Muscle of back (tissue), 13 donors: ENCODE data around the gene LUC7L3. TPM values are rescaled to one million over a fixed set of nuclear protein-coding genes. Genes with fewer than 3 reads are reported as not detected.
"Not testable (repeated sequence)": the region's sequence is repeated elsewhere in the genome, so short reads cannot be mapped to it uniquely, and the experiment has no call there.

Source experiments
- DNase-seq, 3 donors: peaks; one replicate each; pipeline versions ENCODE4 v3.0.0 to v3.0.0-alpha.2; 2013
- long read RNA-seq, 9 donors: transcript quantifications; one replicate each; lab custom pipeline, GENCODE V29; 2026
- polyA plus RNA-seq, 10 donors: library from polyadenylated mRNA; unstranded; fragments of 120-200 nt; gene quantifications; one replicate each; pipeline ENCODE4 v1.2.1, GENCODE V29; 2013; ENCODE audit not compliant: insufficient read length in 10 of 10

Gene LUC7L3, protein sequence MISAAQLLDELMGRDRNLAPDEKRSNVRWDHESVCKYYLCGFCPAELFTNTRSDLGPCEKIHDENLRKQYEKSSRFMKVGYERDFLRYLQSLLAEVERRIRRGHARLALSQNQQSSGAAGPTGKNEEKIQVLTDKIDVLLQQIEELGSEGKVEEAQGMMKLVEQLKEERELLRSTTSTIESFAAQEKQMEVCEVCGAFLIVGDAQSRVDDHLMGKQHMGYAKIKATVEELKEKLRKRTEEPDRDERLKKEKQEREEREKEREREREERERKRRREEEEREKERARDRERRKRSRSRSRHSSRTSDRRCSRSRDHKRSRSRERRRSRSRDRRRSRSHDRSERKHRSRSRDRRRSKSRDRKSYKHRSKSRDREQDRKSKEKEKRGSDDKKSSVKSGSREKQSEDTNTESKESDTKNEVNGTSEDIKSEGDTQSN
- polyA plus RNA-seq = 100 to 1,000 TPM; 189 to 453 (median 294) TPM
- long read RNA-seq, donor 1, full-length matches to known transcripts = 18 of 61 reads
- long read RNA-seq, donor 1, partial matches to known transcripts = 43 of 61 reads
- long read RNA-seq, donor 1, other reads (novel, unspliced or antisense) = 0 of 61 reads
- long read RNA-seq, donor 2, full-length matches to known transcripts = 18 of 77 reads
- long read RNA-seq, donor 2, partial matches to known transcripts = 59 of 77 reads
- long read RNA-seq, donor 2, other reads (novel, unspliced or antisense) = 0 of 77 reads
- long read RNA-seq, donor 3 = 0 reads
- long read RNA-seq, donor 4, full-length matches to known transcripts = 21 of 69 reads
- long read RNA-seq, donor 4, partial matches to known transcripts = 48 of 69 reads
- long read RNA-seq, donor 4, other reads (novel, unspliced or antisense) = 0 of 69 reads
- long read RNA-seq, donor 5, full-length matches to known transcripts = 10 of 63 reads
- long read RNA-seq, donor 5, partial matches to known transcripts = 53 of 63 reads
- long read RNA-seq, donor 5, other reads (novel, unspliced or antisense) = 0 of 63 reads
- long read RNA-seq, donor 6, full-length matches to known transcripts = 18 of 72 reads
- long read RNA-seq, donor 6, partial matches to known transcripts = 54 of 72 reads
- long read RNA-seq, donor 6, other reads (novel, unspliced or antisense) = 0 of 72 reads
- long read RNA-seq, donor 7, full-length matches to known transcripts = 22 of 65 reads
- long read RNA-seq, donor 7, partial matches to known transcripts = 43 of 65 reads
- long read RNA-seq, donor 7, other reads (novel, unspliced or antisense) = 0 of 65 reads
- long read RNA-seq, donor 8, full-length matches to known transcripts = 11 of 44 reads
- long read RNA-seq, donor 8, partial matches to known transcripts = 33 of 44 reads
- long read RNA-seq, donor 8, other reads (novel, unspliced or antisense) = 0 of 44 reads
- long read RNA-seq, donor 9, partial matches to known transcripts = 0 of 1 reads
- long read RNA-seq, donor 9, other reads (novel, unspliced or antisense) = 0 of 1 reads

DNA sequence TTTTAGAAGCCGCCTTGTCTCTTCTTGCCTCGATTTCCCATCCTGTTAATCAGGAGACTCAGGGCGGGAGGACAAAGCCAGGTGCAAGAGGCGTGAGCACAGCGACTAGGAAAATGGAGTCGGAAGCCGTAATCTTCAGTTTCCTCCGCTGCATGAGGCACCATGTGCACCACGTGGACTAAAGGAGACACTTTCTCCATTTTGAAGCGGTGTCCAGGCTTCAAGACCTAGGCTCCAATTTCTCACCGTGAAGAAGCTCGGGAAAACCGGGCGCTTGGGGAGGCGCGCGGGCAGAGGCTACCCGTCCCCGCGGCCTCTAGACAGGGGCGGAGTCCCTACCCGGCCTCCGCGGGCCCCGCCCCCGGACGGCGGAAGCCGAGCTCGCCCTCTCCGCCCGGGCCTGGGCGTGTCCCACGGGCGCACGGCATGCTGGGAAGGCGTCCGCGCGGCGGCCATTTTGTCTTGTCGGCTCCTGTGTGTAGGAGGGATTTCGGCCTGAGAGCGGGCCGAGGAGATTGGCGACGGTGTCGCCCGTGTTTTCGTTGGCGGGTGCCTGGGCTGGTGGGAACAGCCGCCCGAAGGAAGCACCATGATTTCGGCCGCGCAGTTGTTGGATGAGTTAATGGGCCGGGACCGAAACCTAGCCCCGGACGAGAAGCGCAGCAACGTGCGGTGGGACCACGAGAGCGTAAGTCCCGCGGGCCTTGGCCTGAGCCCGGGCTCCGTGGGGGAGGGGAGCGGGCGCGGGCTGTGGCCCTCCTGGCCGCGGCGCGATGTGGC lies at the start of gene LUC7L3:
Gene LUC7L3, plus strand, starts transcription at position 460 of the 780 bp plus-strand sequence. Its CDS starts 130 bp downstream, at position 590.
- DNase-seq = peak; percentile 96 to 99 (median 96)

DNA sequence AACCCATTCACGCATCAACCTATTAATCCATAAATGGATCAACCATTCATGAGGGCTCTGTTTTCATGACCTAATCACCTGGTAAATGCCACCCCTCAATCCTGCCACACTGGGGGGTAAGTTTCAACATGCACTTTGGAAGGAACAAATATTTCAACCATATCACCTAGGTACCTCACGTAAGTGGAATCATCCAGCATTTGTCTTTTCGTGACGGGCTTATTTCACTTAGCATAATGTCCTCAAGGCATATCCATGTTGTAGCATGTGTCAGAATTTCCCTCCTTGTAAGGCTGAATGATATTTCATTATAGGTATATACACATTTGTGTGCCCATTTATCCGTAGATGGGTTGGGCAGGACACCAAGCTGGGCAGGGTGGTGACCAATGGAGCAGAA lies 47.3 kb upstream of the LUC7L3 start:
- DNase-seq = no peak

DNA sequence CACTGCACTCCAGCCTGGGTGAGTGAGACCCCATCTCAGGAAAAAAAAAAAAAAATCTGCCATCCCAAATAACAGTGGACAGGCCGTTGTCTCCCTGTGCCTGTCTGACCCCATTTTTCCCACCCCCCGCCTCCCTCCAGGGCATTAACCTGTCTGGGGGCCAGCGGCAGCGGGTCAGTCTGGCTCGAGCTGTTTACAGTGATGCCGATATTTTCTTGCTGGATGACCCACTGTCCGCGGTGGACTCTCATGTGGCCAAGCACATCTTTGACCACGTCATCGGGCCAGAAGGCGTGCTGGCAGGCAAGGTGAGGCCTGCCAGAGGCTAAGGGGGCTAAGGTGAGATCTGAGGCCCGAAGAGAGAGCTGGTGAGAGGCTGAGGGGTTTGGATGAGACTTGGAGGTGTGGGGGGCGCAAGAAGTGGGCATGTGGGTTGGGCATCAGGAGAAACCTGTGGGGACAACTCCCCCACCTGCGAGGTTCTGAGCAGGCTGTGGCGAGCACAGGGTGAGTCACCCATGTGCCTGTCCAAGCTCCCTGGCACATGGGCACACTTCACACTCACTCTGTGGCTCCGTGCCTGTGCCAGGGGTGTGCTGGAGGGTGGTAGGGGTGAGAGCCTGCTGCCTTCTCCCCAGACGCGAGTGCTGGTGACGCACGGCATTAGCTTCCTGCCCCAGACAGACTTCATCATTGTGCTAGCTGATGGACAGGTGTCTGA lies 46.4 kb upstream of the LUC7L3 start:
- no peak for DNase-seq

DNA sequence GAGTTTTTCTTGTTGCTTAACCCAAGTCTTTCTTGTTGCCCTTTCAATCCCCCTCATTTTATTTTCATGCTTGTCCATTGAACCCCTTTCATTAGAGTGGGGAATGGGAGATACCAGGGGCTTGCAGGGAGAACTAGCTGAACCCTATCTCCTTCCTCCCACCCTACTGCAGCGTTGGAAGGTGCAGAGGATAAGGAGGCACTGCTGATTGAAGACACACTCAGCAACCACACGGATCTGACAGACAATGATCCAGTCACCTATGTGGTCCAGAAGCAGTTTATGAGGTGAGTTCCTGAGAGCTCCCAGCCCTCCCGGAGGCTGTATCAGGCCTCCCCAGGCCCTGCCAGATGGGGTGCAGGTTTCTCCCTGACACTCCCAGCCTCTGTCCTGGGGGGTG lies 44.2 kb upstream of the LUC7L3 start:
- DNase-seq = no peak

DNA sequence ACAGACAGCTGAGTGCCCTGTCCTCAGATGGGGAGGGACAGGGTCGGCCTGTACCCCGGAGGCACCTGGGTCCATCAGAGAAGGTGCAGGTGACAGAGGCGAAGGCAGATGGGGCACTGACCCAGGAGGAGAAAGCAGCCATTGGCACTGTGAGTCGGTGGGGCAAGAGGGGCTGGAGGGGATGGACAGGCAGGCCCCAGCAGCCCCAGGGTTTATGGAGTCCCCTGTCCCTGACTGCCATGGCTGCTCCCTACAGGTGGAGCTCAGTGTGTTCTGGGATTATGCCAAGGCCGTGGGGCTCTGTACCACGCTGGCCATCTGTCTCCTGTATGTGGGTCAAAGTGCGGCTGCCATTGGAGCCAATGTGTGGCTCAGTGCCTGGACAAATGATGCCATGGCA lies 43.8 kb upstream of the LUC7L3 start:
- no peak for DNase-seq

DNA sequence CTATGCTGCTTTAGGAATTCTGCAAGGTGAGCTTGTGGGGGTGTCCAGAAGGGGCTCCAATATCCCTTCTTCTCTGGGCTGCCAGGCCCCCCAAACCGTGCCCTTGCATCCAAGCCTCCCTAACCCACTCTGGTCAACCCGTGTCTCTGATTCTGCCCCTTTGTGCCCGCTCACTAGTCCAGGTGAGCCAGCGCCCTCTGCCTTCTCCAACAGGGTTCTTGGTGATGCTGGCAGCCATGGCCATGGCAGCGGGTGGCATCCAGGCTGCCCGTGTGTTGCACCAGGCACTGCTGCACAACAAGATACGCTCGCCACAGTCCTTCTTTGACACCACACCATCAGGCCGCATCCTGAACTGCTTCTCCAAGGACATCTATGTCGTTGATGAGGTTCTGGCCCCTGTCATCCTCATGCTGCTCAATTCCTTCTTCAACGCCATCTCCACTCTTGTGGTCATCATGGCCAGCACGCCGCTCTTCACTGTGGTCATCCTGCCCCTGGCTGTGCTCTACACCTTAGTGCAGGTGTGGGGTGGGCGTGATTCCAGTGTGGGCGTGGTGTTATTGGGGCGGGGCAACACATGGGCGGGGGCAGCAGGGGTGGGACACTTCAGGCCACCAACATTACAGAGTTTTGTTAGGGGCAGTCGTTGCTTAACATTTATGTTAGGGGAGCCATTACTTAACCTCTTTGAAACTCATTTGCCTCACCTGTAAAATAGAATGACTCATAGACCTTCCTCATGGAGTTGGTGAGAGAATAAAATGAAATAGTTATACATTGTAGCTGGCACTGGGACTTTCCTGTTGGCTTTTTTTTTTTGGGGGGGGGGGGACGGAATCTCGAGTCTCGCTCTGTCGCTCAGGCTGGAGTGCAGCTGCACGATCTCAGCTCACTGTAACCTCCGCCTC lies 43.1 kb upstream of the LUC7L3 start:
- no peak for DNase-seq

DNA sequence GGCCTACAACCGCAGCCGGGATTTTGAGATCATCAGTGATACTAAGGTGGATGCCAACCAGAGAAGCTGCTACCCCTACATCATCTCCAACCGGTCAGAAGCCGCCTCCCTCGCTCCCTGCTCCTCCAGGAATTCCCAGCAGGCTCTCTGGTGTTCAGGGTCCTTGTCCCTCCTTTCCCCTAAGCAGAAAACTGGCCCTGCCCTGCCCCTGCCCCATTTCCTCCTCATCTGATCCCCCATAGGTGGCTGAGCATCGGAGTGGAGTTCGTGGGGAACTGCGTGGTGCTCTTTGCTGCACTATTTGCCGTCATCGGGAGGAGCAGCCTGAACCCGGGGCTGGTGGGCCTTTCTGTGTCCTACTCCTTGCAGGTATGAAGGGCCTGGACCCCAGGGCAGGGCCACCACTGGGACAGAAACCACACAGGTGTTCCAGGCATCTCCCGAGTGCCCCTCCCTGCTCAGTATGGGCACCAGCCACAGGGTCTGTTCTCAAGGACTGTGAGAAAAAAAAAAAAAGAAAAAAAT lies 41.5 kb upstream of the LUC7L3 start:
- DNase-seq = no peak

DNA sequence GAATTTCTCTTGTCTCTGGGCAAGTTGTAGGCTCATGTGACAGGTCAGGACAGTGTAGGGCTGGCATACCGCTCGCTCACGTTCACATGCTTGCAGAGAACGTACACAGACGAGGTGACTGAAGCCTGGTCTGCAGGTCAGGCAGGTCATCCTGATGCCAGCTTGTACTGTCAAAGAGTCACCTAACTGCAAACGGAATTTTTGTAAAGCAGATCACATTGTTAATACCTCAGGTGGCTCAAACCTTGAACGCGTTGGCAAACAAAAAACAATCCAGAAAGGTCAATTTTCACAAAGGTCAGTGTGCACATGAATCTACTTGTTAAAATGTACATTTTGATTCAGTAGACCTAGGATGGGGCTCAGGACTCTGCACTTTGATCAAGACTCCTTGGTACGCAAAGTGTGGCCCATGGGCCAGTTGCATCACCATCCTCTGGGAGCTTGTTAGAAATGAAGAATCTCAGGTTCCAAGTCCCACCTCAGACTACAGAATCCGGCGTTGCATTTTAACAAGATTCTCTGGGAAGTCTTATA lies 40.3 kb upstream of the LUC7L3 start:
- DNase-seq = no peak

DNA sequence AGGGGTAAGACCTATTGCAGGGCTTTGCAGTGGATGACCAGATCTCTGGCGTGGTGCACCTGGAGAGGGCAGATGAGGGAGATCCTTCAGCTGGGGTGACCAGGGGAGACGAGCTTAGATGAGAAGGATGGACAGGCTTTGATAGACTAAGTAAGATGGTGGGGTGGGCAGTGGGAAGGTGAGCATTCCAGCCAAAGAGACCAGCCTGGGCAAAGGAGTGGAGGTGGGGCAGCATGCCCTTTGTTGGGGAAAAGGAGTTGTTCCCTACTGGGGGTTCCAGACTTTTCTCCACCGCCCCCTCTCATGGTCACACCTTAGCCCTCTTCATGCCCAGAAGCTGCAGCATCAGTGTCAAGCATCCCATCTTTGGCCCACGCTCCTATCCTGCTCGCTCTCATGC lies 39.3 kb upstream of the LUC7L3 start:
- no peak for DNase-seq

DNA sequence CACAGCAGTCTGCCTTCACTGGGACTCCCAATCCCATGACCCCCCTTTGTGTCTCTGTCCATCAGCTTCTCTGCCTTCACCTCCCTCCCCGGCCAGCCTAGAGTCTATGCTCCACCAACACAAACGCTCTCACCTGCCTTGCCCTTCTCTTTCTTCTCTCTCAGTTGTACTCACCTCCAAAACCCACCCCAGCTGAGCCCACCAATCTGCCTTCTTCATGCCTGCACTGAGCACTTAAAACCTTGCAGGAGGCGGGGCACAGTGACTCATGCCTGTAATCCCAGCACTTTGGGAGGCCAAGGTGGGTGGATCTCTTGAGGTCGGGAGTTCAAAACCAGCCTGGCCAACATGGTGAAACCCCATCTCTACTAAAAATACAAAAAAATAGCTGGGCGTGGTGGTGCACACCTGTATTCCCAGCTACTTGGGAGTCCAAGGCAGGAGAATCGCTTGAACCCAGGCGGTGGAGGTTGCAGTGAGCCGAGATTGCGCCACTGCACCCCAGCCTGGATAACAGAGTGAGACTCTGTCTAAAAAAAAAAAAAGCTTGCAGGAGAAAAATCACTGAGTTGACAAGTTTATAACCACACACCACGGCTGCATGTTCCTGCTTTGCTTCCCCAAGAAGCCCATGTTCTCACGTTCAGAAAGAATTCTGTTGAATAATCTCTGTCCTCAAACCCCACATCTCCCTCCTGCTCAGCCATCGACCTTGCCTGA lies 38.7 kb upstream of the LUC7L3 start:
- not testable (repeated sequence) for DNase-seq

DNA sequence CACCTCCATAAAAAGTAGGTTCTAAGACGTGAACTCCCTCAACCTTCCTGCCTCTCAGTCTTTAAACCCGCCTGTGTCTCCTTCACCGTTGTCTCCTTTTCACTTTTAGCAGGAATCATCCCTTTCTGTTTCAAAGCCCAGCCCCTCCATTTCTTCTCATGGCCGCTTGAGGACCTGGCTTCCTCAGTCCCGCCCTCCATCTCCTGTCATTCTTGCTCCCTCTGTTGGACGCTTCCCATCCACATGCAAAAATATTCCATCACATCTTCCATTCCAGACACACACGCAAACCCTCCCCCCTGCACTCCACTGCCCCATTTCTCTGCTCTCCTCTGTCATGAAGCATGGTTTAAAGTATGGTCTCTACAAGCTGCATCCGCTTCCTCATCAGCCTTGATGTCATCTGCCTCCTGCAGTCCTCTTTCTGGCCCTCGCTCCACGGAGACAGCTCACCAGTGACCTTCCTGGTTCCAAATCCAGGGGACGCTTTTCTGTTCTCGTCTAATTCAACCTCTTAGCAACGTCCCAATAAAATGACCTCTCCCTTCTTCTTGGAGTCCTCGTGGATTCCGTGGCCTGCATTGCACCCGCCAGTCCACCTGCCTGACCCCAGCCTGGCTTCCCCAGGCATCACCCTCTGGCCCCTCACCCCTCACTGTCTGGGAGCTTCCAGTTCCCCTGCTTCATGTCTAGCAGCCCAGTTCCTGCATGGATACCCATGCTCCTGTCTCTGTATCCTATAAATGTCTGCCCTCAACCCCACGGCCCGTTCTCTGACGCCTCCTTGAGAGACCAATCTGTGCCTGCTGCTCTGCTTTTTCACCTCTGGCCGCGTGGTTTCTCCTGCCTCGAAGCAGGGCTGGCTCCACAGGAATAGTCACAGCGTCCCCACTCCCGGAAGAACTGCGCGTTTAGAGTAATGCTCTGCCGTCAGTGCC lies 37.9 kb upstream of the LUC7L3 start:
- DNase-seq = peak; percentile 76 to 92 (median 82)

DNA sequence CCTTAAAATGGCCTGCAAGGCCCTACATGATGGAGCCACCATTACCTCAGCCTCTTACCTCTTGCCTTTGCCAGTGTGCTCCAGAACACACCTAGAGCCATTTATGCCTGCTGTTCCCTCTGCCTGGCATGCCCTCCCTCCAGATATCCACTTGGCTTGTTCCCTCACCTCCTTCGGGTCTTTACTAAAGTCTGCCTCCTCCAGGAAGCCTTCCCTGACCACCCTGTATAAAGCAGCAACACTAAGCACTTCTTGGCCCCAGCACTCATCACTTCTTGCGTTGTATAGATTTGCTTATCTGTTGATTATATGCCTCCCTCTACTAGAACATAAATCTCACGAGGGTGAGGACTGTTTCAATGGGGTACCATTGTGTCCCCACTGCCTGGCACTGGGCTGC lies 37.0 kb upstream of the LUC7L3 start:
- no peak for DNase-seq

DNA sequence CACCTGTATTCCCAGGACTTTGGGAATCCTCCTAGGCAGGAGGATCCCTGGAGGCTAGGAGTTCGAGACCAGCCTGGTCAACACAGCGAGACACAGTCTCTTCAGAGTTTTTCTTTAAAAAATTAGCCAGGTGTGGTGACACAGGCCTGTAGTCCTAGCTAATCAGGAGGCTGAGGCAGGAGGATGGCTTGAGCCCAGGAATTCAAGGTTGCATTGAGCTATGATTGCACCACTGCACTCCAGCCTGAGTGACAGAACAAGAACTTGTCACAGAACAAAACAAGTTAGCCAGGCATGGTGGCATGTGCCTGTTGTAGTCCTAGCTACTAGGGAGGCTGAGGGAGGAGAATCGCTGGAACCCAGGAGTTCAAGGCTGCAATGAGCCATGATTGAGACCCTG lies 36.5 kb upstream of the LUC7L3 start:
- DNase-seq = no peak

DNA sequence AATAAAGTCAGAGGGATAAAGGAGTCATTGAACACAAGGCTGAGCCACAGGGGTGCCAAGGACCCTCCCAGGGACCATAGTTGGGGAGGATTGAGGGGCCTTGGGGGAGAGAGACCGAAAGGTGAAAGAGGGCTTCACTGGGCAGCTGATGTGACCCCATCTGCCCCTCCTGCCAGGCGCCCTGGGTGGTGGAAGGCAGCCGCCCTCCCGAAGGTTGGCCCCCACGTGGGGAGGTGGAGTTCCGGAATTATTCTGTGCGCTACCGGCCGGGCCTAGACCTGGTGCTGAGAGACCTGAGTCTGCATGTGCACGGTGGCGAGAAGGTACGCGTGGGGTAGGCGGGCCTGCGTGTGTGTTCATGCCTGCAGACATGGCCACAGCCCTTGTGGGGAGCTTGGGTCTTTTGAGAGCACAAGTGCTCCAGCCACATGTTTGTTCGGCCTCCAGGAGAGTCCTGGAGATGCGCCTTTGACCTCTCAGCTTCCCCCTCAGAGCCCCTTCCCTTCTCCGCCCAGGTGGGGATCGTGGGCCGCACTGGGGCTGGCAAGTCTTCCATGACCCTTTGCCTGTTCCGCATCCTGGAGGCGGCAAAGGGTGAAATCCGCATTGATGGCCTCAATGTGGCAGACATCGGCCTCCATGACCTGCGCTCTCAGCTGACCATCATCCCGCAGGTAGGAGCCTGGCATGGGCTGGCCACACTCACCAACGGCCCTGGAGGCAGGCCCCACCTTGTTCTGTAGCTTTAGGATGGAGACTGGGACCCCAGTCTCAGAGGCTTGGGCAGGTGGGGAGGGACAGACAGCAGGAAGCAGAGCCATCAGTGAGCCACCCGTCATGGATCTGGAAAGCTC lies 35.7 kb upstream of the LUC7L3 start:
- DNase-seq = no peak

DNA sequence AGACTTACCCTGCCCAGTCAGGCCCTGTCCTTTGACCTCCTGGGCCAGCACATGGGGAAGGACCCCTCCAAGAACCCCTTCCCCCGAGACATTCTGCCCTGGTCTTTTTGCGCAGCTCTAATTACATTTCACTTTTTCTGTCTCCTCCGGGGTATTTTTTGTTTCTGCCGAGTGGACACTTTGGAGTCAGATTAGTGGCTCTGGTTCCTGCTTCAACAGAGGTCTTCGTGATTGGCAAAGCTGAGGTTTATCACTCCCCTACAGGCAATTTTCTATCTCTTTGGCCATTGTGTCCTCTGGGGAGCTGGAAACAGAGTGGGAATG lies 35.2 kb upstream of the LUC7L3 start:
- DNase-seq = no peak
